Limb (tissue), 2 donors: ENCODE data around the gene PPFIA4.

Source experiments
- DNase-seq, 2 donors: peaks; one replicate each; pipeline ENCODE4 v3.0.0-alpha.2; 2016; ENCODE audit errors: extremely low spot score in 2 of 2

The PPFIA4 gene

DNA sequence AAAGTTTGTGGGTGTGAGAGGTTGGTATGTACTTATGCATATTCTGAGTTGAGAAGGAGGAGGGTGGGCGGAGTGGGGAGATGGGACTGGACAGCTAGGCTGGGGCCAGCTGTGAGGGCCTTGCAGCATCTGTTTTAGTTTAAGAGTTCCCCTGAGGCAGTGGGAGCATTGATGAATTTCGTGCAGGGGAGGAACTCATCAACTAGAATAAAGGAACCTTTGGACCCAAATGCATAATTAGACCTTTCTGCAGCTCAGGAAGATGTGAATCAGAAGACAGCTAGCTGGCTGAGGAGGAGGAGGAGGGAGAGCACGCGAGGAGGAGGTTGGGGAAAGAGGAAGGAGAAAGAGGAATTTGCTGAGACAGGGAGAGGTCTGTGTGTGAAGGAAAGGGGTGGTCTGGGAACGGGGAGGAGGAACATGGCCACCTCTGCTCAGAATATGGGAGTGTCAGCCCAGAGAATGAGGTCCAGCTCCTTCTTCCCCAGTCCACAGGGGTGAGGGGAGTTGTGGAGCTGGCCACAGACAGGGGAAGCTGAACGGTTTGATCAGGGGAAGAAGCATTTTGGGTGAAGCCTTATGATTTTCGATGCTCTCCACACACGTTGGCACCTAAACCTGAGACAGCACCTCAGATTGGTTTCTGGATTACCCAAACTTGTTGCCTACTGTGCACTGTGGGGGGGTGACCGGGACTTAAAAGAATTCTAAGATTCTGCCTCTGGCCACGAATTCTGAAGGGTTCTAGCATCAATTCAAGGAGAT, 31.8 kb downstream of the PPFIA4 start:
- DNase-seq, result no peak

DNA sequence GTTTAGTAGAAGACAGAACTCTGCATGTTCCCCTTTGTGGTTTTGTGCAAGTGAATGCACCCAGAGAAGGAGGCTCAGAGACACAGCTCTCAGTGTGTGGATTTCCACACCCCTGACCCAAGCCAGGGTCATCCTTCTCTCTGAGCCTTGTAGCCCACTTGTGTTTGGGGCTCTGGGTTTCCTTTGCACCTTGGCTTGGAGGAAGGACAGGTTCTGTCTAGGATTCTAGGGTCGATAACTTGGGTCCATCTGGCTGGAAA, 32.3 kb downstream of the PPFIA4 start:
- DNase-seq, result no peak

DNA sequence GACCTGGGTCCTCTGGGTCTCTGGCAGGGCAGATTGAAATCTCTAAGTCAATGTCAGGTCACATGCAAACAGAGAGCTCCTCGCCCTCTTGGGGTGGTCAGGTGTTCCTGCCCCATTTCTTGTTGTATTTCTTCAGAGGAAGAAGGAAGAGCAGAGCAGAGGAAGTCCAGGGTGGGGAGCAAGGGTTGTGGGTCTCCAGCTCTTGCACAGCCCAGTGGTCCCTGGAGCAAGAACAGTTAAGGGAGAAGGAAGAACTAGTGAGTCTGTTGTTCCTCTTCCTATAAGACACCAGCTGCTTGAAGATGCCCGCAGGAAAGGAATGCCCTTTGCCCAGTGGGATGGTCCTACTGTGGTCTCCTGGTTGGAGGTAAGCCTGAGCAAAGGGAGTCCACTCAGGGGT, 33.2 kb downstream of the PPFIA4 start:
- no peak for DNase-seq

DNA sequence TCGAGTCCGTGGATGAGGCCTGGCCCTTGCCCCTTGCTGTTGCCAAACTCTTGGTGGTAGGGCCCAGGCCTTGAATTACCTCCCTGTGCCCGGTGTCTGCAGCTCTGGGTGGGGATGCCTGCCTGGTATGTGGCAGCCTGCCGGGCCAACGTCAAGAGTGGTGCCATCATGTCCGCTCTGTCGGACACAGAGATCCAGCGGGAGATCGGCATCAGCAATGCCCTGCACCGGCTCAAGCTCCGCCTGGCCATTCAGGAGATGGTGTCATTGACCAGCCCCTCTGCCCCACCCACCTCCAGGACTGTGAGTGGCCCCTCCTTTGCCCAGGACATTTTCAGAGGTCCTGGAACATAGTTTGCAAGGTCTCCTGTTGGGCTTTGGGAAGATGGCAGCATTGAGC, 33.8 kb downstream of the PPFIA4 start:
- DNase-seq, result no peak

DNA sequence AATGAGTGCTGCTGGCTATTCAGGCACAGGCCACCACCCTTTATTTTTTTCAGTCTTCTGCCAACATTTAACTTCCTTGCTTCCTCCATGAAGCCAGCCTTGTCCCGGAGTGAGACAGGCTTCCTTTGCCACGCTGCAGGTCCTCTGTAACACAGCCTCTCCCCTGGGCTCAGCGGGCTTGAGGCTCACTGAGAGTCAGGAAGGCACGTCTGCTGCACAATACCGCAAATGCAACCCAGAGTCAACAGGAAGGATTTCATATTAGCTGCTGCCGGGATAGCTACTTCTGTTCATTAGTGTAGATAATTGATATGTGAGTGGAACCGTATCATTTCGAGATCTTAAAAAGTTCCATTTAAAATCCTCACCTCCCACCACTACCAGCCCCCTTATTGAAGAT, 37.0 kb downstream of the PPFIA4 start:
- no peak for DNase-seq

DNA sequence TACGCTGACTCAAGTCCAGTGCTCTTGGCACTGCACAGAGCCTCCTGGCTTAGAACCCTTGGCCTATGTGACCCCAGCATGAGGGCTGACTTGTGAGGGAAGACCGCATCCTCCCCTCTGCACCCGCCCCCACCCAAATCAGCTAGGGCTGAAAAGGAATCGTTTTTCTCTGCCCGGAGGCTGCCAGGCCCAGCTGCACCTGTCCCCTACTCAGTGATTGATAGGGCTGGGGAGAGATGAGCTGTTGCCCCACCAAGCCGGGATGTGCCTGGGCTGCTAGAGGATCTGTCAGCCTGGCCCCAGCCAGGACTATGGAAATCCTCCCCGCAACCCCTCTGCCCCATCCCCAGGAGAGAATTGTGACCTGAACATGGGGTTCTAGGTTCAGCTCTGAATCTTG, 38.9 kb downstream of the PPFIA4 start:
- no peak for DNase-seq

DNA sequence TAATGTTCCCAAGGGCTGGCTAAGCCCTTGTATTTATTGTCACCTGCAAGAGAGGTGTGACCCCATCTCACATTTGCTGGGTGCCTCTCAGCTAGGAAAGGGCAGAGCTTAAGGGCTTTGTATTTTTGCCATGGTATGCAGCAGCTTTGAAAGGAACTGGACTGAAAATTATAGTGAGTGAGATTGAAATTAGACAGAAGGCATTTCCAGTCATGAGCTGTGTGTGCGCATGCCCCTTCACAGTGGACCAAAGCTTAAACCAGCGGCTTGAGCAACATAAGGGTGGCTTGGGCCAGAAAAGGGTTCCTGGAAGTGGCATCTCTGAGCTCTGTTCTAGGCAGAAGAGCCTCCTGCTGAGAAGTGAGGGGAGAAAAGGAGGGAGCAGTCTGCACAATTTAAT, 39.7 kb downstream of the PPFIA4 start:
- DNase-seq, result no peak

DNA sequence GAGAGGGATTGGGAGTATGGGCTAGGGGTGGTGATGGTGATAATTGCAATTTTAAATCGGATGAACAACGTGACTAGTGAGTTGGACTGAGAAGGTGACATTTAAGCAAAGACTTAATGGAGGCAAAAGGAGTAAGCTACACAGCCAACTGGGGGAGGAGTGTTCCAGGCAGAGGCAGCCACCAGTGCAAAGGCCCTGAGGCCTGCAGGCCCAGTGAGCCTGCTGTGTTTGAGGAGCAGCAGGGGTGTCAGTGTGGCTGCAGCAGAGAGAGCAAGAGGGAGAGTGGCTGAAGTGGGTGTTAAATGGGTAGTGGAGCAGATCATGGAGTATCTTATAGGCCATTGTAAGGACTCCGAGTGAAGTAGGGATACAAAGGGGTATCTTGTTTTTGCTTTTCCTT, 40.7 kb downstream of the PPFIA4 start:
- no peak for DNase-seq

DNA sequence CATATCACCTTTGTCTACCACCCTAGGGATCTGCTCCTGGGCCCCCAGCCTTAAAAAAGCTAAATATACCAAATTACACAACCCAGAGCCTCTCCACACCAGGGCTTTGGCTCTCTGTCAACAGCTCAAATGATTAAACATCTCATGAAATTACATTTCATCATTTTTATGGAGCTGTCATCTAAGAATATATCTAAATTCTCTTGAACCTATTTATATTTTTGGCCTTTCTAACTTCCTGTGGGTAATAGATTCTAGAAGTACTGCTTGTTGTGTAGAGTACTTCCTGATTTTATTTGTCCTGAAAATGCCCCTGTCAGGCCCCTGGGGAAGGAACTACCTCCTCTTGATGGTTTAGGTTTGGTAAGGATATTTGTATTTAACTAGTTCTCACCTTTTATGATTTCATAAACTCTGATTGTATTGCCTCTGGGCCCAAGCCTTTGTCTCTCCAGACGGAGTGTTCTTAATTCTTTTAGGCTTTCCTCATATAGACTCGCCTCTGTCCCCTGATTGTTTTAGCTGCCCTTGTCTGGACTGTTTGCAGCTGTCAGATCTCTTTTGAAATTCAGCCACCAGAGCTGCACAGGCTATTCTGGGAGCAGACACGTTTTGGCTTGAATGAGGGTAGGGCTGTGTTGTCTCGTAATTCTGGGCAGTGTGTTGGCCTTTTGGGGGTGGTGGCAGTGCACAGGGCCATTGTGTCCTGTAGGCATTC, 42.9 kb downstream of the PPFIA4 start:
- DNase-seq, result peak in 1 of 2 donors; percentile 65

DNA sequence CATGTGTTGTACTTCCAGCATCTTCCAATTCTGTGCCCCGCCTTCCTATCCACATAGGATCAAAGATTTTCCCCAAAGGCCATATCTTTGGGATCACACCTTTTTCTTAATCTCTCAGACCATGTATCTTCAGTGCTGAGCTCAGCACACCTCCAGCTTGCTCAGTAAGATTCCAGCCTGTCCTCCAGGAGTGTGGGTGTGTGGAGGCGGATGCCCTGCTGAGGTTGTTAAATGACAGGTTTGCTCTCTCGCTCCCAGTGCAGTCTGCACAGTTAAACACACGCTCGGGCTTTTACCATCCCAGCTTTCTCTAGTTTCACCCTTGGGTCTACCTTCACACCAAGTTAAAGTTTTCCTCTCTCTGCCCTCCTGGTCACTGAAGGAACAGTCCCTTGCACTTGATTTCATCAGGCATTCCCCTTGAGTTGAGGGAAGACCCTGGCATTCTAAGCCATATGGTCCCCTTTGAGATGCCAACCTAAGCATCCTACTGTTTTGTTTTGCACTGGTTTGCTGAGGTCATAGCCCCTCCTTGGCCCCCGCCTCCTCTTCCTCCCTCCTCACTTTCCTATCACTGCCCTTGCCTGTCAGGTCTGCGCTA, 45.8 kb downstream of the PPFIA4 start:
- DNase-seq, result no peak

DNA sequence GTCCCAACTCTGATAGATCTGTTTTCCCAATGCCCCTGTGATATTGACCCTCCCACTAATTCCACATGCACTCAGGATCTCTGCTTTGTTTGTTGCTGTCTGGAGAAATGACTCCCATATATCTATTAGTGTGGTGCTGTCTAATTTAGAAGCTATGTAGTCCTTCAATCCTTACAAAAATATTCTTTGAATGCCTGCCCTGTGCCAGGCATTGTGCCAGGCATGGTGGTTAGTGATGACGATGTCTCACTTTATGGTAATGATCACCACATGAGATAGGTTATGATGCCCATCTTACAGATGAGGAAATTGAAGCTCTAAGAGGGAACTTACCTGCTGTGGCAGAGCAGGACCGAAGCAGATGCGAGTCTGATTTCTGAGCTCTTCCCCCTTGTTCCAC, 46.6 kb downstream of the PPFIA4 start:
- DNase-seq, result no peak

DNA sequence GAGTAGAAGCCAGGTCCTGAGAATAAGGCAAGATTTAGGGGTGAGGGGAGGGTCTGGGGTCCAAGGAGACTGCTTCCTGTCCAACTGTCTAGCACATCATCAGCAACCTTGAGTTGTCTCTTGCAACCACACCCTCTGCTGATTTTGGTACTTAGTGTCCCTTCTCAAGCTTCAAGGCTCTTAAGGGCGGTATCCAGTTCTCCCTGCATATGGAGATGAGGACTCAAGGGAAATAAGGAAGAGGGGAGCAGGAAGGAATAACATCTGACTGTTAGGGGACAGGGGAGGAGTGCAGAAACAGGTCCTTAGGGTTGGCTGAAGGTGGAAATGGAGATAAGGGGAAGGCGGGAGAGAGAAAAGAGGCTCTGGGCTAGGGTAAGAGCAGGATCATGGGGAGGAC, 47.2 kb downstream of the PPFIA4 start:
- DNase-seq, result no peak

DNA sequence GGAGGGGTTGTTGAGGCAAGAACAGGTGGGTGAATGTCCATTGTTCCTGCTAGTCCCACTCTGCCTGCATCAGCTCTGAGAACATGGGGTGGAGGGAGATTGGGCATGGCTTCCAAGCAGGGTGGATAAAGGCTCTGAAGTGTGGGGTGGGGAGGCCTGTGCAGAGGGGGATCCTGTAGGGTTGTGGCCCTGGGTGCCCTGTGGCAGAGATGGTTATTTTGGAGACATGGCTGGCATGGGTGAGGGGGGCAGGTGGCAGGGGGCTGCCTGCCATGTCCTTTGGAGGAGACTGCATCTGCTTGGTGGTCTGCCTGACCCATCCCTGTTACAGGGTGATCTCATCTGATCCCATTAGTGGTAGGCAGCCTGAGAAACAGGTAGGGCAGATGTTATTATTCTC, 48.3 kb downstream of the PPFIA4 start:
- no peak for DNase-seq

DNA sequence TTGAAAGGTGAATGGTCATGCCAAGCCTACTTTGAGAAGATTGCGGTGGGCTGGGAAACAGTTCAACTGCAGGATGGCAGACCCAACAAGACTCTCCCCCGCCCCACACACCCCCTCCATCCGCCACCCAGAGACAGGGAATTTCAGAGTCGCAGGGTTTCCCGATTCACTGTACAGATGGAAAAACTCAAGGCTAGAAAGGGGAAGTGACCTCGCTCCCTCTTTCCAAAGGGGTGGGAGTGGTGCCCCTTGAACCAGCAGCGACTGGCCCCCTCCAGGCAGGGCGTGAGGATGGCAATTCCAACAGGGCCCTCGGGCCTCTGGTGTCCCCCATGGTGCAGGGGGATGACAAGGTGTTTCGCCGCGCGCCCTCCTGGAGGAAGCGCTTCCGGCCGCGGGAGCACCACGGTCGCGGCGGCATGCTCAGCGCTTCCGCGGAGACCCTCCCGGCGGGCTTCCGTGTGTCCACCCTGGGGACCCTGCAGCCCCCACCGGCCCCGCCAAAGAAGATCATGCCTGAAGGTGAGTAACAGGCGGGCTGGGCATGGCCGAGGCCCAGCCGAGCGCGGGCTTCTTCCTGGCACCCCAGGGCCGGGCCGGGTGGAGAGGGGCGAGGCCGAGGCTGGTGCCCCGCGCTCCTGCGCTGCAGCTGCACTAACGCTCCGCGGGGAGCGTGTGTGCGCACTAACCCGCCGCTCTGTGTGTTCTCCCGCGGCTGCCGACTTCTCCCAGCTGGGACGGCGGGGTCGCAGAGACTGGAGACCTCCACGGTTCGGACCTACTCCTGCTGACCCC, 49.1 kb downstream of the PPFIA4 start:
- no peak for DNase-seq

DNA sequence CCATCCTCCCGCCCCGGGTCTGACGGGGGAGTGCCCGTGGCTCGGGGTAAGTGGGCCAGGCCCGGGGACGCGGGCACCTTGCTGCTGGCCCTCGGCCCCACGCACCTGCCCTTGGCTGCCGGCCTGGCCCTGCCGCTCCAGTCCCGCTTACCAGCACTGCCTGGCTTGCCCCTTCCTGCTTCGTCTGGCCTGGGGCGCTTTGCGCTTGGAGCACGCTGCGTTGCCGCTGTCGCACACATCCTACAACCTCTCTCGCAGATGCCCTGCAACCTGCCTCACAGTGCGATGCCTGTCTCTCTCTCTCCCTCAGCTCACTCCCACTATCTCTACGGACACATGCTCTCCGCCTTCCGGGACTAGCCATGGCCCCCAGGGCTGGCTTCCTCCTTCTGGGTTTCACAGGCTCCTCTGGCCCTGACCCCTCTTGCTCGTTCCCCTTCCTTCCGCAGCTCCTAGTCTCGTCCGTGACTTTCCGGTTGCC, 49.8 kb downstream of the PPFIA4 start:
- DNase-seq, result no peak

DNA sequence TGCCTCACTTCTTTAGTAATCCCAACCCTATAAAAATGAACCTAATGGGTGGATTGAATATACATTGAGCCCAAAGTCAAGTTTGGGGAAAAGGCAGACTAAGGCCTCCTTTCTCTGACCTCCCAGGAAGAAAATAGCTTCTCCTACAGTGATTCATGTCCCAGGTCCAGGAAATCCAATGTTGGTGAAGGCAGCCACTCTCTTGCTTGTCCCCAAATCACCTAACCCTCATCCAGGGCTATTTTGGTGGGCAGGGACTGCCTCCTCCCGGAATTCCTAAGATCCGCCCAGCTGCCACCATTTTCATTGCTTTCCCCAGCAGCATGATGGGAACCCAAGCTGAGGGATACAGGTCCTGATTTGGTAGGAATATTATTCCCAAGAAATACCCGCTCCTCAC, 51.1 kb downstream of the PPFIA4 start:
- DNase-seq, result no peak

DNA sequence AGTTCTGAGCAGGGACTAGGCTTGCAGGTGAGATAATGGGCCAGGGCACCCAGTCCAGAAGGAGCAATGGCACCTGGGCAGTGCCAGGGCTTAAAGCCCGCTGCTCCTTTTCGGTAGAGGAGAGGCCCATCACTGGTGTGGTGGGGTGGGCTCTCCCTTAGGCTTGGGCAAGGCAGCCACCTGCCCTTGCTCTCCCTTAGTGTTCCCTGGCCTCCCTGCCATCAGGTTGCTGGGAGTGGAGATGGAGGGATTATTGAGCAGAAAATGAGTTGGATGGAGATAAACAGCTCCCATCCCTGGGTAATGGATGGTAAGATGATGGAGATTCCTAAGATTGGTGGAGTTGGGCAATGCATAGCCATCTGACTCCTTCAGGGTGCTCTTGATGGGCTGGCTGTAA, 51.7 kb downstream of the PPFIA4 start:
- DNase-seq, result no peak

DNA sequence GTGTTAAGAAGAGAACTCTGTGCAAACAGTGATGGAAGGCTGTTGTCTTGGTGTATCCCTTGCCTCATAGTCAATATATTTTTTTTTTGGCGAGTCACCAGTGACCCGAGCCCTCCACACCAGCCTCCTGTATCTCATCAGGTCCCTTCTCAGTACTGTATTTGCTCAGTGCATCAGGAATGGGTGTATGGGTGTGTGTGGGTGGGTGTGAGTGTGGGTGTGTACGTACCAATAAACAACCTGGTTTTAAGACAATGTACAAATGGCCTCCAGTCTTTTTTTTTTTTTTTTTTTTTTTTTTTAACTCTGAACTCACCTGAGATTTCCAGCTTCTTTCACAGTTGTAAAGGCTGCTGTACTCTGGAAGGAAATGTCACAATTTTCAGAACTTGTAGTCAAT, 52.2 kb downstream of the PPFIA4 start:
- DNase-seq, result no peak

DNA sequence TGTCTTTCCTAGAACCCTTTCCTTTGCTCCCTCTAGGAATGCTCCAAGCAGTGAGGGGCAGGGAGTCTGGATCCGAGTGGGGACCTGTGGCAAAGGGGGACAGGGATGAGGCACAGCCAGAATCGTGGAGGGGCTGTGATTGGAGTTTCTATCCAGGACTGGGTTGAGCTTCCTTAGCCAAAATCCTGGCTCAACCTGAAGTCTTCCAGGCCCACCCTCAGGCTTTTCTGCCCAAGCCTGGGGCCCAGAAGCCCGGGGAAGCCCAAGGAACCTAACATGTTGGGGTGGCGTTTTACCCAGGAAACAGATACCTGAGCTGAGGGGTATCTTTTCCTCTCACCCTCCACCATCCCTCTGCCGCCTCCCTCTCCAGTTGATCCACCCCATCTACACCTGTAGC, 54.2 kb downstream of the PPFIA4 start:
- peak in 1 of 2 donors; percentile 13 for DNase-seq

DNA sequence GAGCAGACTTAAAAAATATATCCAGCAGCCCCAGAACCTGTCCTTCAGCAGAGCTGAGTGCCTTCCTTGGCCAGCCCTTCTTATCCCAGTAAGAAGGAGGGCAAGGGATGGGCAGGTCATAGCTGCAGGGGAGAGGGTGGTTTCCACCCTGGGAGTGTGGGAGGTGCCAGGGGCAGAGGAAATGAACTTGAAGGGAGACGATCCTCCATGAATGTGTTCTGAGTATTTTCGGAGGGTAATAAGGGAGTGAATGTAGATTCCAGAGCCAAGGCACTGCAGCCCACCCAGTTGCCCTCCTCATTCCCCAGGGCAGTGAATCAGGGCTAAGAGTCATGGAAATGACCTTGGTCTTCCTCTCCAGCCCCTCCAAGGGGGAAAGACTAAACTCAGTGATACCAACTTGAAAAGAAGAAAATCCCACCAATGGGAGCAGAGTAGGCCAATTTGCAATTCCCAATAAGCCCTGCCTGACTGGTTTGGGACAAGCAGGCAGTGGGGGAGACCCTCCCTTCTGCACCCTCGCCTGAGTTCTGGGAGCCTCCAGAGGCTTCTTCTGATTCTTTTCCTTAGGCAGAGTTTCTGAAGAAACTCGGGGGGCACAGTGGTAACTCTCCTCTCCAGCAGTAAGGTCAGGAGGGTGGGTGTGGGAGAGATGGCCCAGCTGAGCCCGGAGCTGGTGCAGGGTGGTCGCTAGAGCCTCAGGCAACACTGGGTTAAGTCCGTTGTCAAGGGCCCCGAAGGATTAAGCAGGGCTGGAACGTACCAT, 55.4 kb downstream of the PPFIA4 start:
- peak in 1 of 2 donors; percentile 17 for DNase-seq

DNA sequence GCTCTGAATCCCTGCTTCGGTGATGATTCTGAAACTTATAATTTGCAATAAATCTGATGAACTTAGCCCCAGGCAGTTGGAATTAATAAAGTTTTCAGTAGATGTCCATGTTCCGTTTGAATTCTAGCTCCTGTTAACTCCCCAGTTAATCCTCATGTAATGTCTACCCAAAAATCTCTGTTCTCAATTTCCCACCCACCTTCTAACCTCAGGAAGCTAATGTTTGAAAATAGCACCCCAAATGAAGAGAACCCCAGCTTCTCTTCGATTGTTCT, 55.9 kb downstream of the PPFIA4 start:
- no peak for DNase-seq
